ENCODE measurements around the gene CALHM6.

- no peak for TF ChIP-seq GATA2 (IDR thresholded peaks at IDR 0.05; ENCODE audit: low read depth, low read length)
- TF ChIP-seq GATA3 (IDR thresholded peaks at IDR 0.05; ENCODE audit: low read depth, low read length): no peak
Measured at GRCh38 chr6:116461331-116461931, at the start of gene CALHM6.

Measured in SH-SY5Y (cell line).